Activated CD8-positive, alpha-beta memory T cell treated with anti-CD3 and anti-CD28 coated beads, Interleukin-2, amount 50 U/mL, for 1 hour (primary cell): ENCODE data around the gene DGCR8.

ENCODE experiments used
- DNase-seq: peaks from one replicate; pipeline ENCODE4 v3.0.0-alpha.2; 2020; ENCODE audit errors: extremely low read depth

The DGCR8 gene

DNA sequence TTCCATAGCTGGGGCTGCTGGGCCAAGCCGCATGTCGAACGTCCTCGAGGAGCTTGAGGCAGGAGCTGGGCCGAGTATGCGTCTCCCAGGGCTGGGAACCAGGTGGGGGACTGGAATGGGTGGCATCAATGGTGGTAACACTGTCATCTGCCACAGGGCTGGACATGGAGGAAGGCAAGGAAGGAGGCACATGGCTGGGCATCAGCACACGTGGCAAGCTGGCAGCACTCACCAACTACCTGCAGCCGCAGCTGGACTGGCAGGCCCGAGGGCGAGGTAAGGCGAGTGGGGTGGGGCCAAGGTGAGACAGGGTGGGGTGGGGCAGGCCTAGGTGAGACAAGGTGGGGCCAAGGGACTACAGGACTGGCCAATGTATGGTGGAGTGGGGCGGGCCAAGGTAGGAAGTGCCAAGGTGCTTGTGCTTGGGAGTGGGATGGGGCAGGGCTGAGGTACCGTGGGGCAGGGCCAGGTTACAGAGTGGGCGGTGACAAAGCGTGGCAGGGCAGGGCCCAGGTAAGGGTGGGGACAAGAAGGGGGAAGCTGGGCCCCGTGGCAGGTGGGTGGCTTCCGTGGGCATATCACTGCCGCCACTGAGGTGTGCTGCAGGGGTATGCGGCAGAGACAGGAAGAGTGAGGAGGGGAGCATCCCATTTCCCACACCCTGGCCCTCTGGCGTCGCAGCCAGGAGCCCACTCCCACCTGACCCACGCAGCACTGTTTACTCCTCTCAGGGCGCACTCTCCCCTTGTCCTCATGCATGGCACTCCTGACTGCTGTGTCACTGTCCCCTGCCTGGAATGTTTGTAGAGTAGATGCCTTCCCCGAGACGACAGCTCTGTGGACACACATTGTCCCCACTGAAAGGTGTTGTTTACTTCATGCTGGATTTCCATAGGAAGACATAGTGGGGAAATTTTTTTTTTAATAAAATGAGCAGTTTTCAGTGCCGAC lies 27.5 kb upstream of the DGCR8 start:
- DNase-seq = no peak

DNA sequence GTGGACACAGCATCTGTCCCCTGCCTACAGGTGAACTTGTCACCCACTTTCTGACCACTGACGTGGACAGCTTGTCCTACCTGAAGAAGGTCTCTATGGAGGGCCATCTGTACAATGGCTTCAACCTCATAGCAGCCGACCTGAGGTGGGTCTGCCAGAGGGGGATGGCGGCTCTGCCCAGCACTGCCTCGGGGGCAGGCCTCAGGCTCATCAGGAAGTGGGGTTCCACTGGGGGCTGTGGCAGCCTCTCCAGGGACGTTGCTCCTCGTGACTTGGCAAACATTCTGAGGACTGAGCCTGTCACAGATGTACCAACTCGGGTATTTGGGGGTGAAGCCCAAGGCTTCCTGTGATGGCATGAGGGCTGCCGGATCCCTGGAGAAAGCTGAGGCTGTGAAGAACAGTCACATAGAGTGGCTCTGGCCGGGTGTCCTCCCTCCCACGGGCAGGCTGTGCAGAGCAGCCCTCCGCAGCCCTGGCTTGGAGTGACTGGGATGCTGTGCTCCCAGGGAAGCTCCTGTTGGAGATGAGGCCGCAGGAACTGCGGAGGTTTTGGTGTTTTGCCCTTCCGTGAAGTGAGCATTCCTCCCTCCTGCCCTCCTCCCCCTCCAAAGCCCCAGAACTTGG lies 26.5 kb upstream of the DGCR8 start:
- no peak for DNase-seq

DNA sequence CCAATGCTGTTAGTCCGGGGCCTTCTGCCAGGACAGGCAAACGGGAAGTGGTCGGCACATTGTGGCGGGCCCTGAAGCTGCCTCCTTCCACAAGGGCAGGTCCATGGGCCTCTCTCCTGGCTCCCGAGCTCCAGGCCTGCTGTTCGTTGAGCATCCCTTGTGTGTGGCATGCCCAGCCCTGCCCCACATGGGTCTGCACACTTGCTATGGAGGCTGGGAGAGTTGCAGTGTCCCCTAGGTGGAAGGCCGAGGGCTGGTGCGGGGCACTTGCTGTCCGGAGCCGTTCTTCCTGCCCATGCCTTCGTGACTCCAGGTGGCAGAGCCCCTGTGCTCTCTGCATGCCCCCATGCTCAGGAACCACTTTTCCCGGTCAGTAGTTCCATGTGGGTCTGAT lies 26.0 kb upstream of the DGCR8 start:
- no peak for DNase-seq

DNA sequence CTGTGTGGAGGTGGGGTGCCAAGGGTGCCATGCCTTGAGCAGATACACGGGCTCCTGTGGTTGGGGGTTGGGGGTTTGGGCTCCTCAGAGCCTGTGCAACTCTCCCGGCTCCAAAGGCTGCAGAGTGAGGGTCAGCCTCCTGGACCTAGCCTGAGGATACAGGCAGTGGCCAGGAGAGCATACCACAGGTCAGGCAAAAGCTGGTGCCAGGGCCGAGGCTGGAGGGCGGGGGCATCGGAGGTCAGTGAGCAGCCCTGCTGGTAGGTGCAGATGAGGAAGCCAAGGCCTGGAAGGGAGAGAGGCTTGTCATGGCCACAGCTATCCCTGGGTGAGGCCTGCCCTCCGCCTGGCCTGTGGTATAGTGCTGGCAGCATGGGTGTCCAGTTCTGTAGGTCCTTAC lies 25.6 kb upstream of the DGCR8 start:
- no peak for DNase-seq

DNA sequence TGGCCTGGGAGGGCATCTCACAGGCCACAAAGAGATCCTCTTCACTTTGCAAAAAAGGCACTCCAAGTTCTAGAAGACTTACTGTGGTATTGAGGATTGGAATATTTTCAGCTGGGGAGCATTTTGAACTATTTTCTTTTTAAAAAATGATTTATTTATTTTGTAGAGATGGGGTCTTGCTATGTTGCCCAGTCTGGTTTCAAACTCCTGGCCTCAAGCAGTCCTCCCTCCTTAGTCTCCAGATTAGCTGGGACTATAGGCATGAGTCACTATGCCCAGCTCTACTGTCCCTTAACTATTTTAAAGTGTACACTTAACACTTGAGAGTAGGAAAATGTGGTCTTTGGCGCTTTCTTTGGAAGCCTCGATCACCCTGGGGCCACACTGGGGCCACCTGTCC lies 24.9 kb upstream of the DGCR8 start:
- DNase-seq = no peak

DNA sequence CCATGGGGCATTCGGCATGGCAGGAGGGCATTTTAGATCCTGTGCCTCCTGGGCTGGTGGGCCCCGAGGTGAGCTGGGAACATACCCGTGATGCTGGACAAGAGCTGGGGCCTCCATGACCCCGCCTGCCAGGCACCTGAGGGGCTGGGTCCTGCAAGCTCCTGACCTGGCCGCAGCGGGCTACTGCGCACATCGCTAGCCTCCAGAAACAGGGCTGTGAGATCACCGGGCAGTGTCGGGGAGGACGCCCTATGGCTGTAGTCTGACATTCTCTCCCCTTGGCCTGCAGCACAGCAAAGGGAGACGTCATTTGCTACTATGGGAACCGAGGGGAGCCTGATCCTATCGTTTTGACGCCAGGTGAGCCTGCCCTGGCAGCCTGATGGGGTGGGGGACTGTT lies 24.4 kb upstream of the DGCR8 start:
- DNase-seq = no peak

DNA sequence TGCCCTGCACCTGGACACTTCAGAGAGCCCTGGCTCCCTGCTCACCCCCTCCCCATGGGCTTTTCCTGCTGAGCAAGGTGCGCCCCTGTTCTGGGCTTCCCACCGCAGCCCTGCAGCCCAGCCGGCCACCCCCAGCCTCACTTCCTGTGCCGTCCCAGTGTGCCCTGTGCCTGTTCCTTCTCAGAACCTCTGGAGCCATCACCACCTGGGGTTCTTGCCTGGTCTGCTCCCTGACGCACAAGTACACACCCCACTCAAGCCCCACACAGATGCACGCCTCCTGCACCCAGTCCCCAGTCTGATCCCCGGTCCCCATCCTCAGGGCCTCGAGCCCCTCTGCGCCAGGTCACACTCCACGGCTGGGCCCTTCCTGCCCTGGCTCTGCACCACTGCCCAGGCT lies 23.9 kb upstream of the DGCR8 start:
- no peak for DNase-seq

DNA sequence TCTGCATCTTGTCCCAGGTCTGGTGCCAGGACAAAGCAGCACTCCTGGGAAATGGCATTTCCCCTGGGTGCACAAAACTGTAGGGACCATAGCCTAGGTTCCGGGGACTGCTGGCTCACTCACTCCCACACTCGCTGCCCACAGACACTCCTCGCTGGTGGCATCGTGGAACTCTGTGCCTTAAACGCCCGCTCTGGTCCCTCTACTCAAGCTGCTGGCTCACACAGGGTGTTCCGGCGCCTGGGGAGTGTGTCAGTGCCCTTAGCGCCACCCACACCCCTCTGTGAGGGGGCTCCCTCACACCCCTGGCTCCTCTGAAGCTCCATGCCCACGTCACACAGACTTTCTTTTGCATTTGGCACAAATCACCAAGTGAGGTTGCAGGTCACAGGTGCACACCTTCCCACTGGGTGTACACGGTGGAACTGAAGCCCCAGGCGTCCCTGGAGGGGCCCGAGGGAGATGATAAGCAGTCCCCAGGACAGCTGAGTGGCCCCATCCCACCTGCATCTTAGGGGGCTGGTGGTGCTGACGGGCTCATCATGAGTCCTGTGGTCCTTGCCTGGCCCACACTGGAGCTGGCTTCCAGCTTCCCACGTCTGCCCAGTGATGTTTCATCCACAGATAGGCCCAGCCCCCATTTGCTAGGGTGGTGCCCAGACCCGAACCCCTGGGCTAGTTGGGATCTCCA lies 23.2 kb upstream of the DGCR8 start:
- DNase-seq = no peak

DNA sequence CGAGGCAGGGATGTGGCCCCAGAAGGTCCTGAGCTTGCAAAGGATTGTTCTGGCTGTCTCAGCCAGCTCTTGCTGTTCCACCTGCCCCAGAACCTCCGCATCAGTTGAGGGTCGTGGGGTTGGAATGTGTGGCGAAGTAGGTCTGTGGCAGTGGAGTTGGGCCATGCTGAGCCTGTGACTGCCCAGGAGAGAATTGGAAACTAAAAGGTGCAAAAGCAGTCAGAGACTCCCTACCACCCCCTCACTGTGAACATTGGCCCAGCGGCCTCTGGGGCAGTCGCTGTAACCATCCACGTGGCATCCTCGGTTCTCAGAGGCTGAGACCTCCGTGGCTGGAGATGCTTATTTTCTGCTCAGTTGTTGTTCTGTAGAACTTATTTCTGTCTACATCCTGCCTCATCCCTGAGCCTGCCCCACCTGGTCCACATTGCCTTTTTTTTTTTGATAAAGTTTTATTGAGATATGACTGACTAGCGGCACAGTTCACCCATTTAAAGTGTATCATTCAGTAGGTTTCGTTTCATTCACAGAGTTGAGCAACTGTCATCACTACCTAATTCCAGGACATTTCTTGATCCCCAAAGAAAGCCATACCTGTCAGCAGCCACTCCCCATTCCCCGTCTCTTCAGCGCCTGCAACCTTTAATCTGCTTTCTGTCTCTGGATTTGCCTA lies 22.3 kb upstream of the DGCR8 start:
- no peak for DNase-seq

DNA sequence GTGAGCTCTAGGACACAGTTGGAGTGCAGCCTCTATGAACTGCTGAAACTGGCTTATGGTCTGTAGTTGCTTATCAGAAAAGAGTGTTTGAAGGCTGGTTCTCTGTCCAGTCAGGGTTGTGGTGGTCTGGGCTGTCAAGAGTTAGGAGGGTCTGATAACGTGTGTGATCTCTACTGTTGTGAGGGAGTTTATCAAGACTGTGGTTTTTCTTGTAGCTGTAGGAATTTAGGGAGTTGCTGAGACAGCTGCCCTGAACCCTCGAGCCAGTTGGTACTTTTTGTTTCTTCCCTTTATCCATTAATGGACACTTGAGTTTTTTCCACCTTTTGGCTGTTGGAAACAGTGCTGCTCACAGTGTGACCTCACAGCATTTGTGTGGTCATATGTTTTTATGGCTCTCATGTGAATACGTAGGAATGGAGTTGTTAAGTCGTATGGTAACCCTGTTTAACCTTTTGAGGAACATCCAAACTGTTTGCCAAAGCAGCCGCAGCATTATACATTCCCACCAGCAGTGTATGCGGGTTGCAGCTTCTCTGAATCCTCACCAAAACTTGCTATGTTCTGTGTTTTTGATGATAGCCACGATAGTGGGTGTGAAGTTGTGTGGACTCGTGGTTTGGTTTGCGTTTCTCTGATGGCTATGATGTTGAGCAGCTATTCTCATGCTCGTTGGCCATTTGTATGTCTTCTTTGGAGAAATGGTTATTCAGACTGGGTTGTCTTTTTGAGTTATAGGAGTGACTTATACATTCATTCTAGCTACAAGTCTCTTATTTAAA lies 20.9 kb upstream of the DGCR8 start:
- no peak for DNase-seq

DNA sequence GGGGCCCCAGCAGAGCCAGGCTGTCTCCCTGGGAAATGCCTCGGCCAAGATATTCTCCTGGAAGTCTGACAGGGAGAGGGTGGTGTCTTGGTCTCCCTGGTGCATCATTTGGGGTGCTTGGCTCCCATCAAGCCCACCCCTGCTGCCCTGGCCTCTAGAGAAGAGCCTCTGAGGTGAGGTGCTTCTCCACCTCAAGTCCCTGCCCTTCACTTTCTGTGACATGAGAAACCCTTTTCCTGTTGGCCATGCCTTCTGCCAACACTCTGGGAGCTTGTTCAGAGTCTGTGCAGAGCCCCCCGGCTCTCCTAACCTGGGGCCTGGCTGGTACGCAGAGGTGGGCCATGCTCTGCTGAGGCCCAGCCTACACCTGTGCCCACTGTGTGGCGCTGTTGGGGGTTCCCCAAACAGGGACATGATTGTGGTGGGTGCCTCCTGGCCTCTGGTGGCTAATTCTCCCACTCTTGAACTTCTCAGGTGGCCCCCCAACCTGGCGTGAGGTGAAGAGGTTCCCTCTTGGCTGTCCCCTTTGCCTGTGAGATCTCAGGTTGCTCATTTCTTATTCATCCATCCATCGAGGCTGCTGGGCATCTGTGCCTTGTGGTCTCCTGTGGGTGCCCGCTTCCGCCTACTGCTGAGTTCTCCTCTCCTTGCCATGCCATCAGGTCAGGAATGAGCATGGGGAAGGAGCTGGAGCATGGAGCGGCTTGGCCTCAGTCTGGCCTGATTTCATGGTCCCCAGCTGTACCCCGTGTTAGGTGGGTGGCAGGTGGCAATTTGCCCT lies 19.2 kb upstream of the DGCR8 start:
- DNase-seq = no peak

DNA sequence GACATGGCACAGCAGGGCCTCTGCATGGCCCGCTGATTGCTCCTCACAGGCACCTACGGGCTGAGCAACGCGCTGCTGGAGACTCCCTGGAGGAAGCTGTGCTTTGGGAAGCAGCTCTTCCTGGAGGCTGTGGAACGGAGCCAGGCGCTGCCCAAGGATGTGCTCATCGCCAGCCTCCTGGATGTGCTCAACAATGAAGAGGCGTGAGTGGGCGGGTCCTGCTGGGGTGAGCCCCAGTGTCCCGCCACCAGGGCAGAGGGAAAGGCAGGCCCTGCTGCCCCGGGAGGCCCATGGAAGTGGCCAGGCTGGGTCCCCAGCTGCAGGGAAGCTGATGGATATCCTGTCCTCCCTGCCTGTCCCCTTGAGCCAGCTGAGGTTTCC lies 18.6 kb upstream of the DGCR8 start:
- no peak for DNase-seq

DNA sequence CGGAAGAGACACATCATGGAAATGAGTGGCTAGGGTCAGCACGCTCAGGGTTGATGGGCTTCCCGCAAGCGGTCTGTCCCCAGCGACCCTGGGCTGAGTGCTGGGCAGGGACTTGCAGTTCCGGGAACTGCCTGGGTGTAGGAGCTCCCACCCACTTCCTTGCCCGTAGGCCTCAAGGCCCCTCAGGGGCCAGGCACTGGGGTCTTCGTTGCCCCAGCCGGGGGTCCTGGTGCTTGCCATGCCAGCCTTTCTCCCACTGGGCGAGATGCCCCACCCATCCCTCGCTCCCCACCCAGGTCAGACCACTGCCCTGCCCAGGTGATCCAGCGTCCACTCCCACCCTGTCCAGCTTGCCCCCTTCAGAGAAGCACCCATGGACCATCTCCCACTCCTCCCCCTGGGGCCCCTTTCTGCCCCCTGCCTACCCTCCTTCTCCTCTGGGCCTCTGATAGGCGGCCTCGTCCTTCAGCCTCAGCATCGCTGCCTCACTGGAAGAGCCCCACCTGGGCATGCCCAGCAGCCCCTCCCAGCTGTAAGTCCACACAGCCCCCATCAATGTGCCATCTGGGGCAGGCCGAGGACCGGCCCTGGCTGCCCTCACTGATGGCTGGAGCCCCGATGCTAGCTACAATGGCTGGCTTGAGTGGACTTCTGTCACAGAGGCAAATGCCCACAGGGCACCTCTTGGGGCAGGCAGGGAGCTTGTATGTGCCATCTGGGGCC lies 17.8 kb upstream of the DGCR8 start:
- DNase-seq = no peak

DNA sequence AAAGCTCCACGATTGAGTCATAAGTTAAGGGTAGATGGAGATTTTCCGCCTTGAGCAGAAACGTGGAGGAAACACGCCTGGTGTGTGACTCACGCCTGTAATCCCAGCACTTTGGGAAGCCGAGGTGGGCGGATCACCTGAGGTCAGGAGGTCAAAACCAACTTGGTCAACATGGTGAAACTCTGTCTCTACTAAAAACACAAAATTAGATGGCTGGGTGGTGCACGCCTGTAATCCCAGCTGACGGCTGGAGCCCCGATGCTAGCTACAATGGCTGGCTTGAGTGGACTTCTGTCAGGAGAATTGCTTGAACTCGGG lies 17.3 kb upstream of the DGCR8 start:
- no peak for DNase-seq

DNA sequence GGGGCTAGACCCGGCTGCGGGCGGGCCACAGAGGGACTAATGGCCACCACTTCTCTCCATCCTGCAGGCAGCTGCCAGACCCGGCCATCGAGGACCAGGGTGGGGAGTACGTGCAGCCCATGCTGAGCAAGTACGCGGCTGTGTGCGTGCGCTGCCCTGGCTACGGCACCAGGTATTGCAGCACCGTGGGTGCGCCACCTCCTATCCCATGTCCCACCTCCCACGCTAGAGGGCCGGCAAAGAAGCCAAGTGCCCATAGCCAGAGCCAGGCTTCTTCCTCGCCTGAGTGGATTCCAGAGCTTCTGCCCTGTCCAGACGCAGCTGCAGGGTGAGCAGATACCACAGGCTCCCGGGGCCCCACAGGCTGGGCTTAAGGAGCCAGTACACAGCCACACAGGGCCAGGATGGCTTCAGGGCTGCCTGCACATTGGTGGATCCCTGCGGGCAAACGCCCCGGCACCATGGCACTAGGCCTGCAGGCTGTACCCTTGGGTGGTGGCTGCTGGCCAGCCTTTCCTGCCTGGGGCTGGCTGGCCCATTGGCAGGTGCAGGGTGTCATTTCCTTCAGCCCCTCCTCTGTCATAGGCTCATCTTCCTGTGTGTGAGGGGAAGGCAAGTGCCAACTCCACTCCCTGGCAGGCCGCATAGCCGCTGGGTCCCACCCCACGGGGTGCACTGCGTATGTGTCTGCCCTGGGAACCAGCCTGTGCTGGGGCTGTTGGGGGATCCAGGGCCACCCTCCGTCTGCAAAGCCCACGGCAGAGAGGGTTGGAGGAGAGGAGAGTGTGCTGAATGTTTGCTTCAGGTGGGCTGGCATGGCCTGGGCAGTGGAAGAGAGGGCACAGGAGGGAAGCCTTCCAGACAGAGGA lies 16.5 kb upstream of the DGCR8 start:
- DNase-seq = no peak

DNA sequence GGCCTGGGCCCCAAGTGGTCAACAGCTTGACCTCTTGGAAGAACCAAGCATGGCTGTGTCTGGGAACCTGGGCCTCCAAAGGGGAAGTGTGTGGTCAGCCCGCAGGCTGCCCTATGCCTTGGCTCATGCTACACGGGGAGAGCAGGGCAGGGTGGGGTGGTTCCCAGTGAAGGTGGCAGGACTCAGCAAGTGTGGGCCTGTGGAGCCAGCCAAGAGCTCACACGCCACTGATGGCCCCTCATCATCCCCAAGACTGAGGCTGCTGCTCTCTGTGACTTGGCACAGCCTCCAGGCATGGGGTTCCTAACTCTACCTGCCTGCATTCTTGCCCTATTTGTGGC lies 15.9 kb upstream of the DGCR8 start:
- DNase-seq = no peak

DNA sequence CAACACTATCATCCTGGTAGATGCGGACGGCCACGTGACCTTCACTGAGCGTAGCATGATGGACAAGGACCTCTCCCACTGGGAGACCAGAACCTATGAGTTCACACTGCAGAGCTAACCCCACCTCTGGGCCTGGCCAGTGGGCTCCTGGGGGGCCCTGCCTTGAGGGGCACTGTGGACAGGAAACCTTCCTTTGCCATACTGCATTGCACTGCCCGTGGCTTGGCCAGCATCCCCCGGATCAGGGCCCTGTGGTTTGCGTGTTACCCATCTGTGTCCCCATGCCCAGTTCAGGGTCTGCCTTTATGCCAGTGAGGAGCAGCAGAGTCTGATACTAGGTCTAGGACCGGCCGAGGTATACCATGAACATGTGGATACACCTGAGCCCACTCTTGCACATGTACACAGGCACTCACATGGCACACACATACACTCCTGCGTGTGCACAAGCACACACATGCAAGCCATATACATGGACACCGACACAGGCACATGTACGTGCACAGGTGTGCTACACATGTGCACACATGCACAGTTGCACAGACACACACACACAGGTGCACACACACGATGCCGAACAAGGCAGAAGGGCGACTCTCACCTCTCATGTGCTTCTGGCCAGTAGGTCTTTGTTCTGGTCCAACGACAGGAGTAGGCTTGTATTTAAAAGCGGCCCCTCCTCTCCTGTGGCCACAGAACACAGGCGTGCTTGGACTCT lies 15.3 kb upstream of the DGCR8 start:
- DNase-seq = no peak

DNA sequence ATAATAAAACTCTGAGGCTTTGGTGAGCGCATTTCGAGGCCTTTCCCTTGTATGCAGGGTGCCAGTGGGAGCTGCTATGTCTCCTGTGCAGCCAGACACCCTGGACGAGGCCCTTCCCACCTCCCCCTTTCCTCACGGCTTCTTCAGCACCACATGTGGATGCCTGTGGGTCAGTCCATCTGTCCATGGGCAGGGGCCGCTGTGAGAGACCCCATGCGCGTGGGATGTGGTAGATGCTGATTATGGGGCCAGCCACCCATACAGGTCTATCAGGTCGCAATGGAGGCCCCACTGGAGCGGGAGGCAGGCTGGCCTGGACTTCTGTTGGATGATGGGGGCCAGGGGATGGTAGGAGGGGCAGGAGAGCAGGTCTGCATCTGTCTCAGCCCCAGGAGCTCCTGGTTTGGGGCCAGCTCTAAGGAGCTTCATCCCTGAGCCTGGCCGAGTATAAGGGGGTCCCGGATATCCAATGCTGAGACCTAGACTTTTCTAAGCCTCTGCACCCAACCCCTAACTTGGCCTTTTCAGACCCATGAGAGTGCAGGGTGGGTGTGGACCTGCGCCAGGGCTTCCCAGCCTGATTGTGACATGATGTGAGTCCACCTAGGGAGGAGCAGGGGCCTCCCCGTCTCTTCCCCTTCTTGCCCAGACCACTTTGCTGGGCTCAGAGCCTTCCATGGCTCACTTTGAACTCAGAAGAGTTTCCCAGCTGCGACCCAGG lies 14.0 kb upstream of the DGCR8 start:
- no peak for DNase-seq
